Smooth muscle cell (in vitro differentiated cells): ENCODE results near the gene MED13L. TPM values are rescaled to one million over a fixed set of nuclear protein-coding genes. Genes with fewer than 3 reads are reported as not detected.

Experiments used
- DNase-seq: peaks from one replicate; lab custom pipeline; 2025; ENCODE audit not compliant: unreplicated experiment; lab: John Stamatoyannopoulos, UW
- H2AFZ ChIP-seq: fragments of 200-600 bp; sonication (generic); 2 replicates; pipeline ENCODE4 v1.6.0; 2016; ENCODE audit warnings: antibody characterized with exemption, low read depth, mild to moderate bottlenecking
- H3F3A ChIP-seq: fragments of 200-600 bp; sonication (generic); 2 replicates; pipeline ENCODE4 v1.6.0; 2017; ENCODE audit warnings: antibody characterized with exemption, low read depth
- H3K27ac ChIP-seq: fragments of 200-600 bp; sonication (generic); 2 replicates; pipeline ENCODE4 v1.5.1; 2016; ENCODE audit warnings: low read depth, mild to moderate bottlenecking
- H3K27me3 ChIP-seq: fragments of 200-600 bp; sonication (generic); 2 replicates; pipeline ENCODE4 v1.6.1; 2016; ENCODE audit warnings: low read depth, mild to moderate bottlenecking
- H3K36me3 ChIP-seq: fragments of 200-600 bp; sonication (generic); 2 replicates; pipeline ENCODE4 v1.5.1; 2016; ENCODE audit warnings: low read depth
- H3K4me1 ChIP-seq: fragments of 200-600 bp; sonication (generic); 2 replicates; pipeline ENCODE4 v1.5.1; 2016; ENCODE audit warnings: low read depth
- H3K4me2 ChIP-seq: fragments of 200-600 bp; sonication (generic); 2 replicates; pipeline ENCODE4 v1.6.0; 2016; ENCODE audit warnings: mild to moderate bottlenecking
- H3K4me3 ChIP-seq: fragments of 200-600 bp; sonication (generic); 2 replicates; pipeline ENCODE4 v1.5.1; 2016; ENCODE audit warnings: mild to moderate bottlenecking
- H3K79me2 ChIP-seq: fragments of 200-600 bp; sonication (generic); 2 replicates; pipeline ENCODE4 v1.6.0; 2016; ENCODE audit warnings: low read depth, mild to moderate bottlenecking
- H3K9ac ChIP-seq: fragments of 200-600 bp; sonication (generic); 2 replicates; pipeline ENCODE4 v1.6.0; 2016; ENCODE audit warnings: low read depth
- H3K9me3 ChIP-seq: fragments of 200-600 bp; sonication (generic); replicated peaks from 2 replicates; pipeline ENCODE4 v1.5.1; 2016; ENCODE audit warnings: low read depth
- H4K20me1 ChIP-seq: fragments of 200-600 bp; sonication (generic); 2 replicates; pipeline ENCODE4 v1.6.0; 2016; ENCODE audit warnings: low read depth
- WGBS: methylation state at CpG from one replicate; pipeline ENCODE4 v1.1.7; 2016; ENCODE audit warnings: low lambda C conversion rate; 5-methylcytosine and 5-hydroxymethylcytosine counted together
- polyA plus RNA-seq: library from polyadenylated mRNA; unstranded; fragments of >200 nt; fragmentation: Nextera tagmentation; extraction: Ambion mirVana; gene quantifications from 2 replicates; pipeline ENCODE4 v1.2.1, GENCODE V29; 2016
- total RNA-seq: library from RNA; depleted of rRNA; stranded (reverse); fragments of >200 nt; gene quantifications from 2 replicates; pipeline ENCODE4 v1.2.3, GENCODE V29; 2014
- TF ChIP-seq, protein P1 (sequence below): fragments of 200-600 bp; sonication (generic); IDR thresholded peaks from 2 replicates; pipeline ENCODE4 v1.5.1; 2017; ENCODE audit warnings: borderline replicate concordance, mild to moderate bottlenecking, antibody characterized with exemption; ENCODE audit not compliant: insufficient read depth, poor library complexity, severe bottlenecking

Gene MED13L
- total and polyA plus RNA-seq, 2 experiments from 2014 or later, result 13.2 to 74.3 TPM

DNA sequence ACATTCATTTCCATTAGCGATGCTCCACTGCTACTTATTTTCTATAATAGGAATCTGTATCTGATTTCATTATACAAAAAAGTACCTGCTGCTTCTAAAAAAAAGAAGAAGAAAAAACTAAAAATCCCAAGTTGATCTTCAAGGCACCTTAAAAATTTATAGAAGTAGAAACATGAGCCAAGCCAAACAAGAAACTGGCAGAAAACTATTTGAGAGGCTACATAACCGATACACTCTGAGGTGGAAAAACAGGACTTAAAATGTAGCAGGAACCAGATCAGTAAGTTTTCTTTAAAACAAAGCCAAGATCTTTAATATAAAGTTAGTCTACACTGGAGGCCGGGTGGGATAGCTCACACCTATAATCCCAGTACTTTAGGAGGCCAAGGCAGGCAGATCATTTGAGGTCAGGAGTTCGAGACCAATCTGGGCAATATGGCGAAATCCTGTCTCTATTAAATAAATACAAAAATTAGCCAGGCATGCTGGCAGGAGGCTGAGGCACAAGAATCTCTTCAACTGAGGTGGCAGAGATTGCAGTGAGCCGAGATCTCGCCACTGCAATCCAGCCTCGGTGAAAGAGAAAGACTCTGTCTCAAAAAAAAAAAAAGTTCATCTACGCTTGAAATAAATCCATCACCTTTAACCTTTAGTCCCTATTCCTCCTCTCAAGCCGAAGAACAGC lies 278.6 kb downstream of the MED13L start:
- TF ChIP-seq, protein P1, sequence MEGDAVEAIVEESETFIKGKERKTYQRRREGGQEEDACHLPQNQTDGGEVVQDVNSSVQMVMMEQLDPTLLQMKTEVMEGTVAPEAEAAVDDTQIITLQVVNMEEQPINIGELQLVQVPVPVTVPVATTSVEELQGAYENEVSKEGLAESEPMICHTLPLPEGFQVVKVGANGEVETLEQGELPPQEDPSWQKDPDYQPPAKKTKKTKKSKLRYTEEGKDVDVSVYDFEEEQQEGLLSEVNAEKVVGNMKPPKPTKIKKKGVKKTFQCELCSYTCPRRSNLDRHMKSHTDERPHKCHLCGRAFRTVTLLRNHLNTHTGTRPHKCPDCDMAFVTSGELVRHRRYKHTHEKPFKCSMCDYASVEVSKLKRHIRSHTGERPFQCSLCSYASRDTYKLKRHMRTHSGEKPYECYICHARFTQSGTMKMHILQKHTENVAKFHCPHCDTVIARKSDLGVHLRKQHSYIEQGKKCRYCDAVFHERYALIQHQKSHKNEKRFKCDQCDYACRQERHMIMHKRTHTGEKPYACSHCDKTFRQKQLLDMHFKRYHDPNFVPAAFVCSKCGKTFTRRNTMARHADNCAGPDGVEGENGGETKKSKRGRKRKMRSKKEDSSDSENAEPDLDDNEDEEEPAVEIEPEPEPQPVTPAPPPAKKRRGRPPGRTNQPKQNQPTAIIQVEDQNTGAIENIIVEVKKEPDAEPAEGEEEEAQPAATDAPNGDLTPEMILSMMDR, result no peak
- WGBS, result 95% methylated on average over 10 of the region's 10 CpGs
- no peak overlapping the region for H3K4me2 ChIP-seq
- H3K4me1 ChIP-seq, result no peaks in the 10 kb centered on the region
- H3K4me3 ChIP-seq, result no peak overlapping the region
- H2AFZ ChIP-seq, result no peak overlapping the region
- peak overlapping the region; percentile 2 for H3K27ac ChIP-seq
- H4K20me1 ChIP-seq, result peaks cover 27% of the 10 kb centered on the region
- H3K9me3 ChIP-seq, result no peaks in the 10 kb centered on the region
- no peak overlapping the region for H3K9ac ChIP-seq
- no peaks in the 10 kb centered on the region for H3F3A ChIP-seq
- peaks cover 6% of the 10 kb centered on the region for H3K79me2 ChIP-seq
- no peaks in the 10 kb centered on the region for H3K36me3 ChIP-seq
- no peak for DNase-seq
- H3K27me3 ChIP-seq, result no peaks in the 10 kb centered on the region

DNA sequence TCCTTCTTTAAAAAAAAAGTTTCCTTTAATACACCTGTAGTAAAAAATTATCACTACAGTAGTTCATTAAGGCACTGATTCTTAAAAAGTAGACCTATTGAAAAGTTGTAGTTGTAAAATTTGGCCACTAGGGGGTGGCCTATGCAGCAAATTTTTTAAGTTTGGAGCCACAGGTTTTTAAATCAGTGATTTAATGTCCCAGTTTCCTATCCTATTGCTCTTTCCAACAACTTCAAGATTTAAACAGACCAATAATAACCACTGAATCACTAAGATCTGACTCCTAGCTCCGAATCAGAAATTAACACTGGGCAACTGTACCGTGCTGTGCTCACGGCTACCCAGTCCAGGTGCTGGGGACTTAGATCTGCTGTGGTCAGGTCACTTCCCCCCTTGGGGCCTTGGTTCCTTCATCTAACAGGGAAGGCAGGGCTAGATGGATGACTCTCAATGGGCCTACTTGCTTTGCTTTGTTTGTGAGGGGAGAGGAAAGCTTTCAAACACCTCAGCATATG lies 279.3 kb downstream of the MED13L start:
- Histone ChIP-seq H3K27me3 (no peaks in the 10 kb centered on the region), H3K36me3 (no peaks in the 10 kb centered on the region), H3K27ac (peak overlapping the region; percentile 2), H4K20me1 (peaks cover 27% of the 10 kb centered on the region), H3K9ac (no peak overlapping the region), H3K79me2 (peaks cover 6% of the 10 kb centered on the region), H3F3A (no peaks in the 10 kb centered on the region), H2AFZ (no peak overlapping the region), H3K4me3 (no peak overlapping the region), H3K4me1 (no peaks in the 10 kb centered on the region), H3K4me2 (no peak overlapping the region), H3K9me3 (no peaks in the 10 kb centered on the region)
- TF ChIP-seq, protein P1, result peak; percentile 90
- 39% methylated on average over 3 of the region's 3 CpGs for WGBS
- DNase-seq, result no peak

DNA sequence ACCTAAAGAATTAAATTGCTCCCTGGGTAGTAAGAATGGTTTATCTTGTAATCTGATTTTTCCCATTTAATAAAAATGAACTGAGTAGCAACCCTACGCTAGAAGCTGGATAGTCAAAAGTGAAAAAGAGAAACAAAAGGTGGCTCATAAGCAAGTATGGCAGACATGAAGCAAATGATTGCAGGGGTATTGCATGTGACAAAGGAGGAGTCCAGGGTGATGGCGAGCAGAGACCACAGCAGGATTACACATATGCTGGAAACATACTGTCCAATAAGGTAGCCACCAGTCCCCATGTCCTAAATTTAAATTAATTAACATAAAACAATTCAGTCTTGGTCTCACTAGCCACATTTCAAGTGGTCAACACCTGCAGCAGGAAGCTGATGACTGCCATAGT lies 283.8 kb downstream of the MED13L start:
- H3K79me2 ChIP-seq, result peaks cover 6% of the 10 kb centered on the region
- H3K27me3 ChIP-seq, result no peaks in the 10 kb centered on the region
- H3K27ac ChIP-seq, result no peak overlapping the region
- no peaks in the 10 kb centered on the region for H3K9me3 ChIP-seq
- no peak overlapping the region for H3K4me3 ChIP-seq
- no peak overlapping the region for H3K4me2 ChIP-seq
- H3K36me3 ChIP-seq, result peaks cover 18% of the 10 kb centered on the region
- peaks cover 43% of the 10 kb centered on the region for H4K20me1 ChIP-seq
- no peak overlapping the region for H3K9ac ChIP-seq
- H3F3A ChIP-seq, result no peaks in the 10 kb centered on the region
- 99% methylated on average over 2 of the region's 2 CpGs for WGBS
- DNase-seq, result no peak
- H3K4me1 ChIP-seq, result no peaks in the 10 kb centered on the region
- TF ChIP-seq, protein P1, result no peak
- no peak overlapping the region for H2AFZ ChIP-seq

DNA sequence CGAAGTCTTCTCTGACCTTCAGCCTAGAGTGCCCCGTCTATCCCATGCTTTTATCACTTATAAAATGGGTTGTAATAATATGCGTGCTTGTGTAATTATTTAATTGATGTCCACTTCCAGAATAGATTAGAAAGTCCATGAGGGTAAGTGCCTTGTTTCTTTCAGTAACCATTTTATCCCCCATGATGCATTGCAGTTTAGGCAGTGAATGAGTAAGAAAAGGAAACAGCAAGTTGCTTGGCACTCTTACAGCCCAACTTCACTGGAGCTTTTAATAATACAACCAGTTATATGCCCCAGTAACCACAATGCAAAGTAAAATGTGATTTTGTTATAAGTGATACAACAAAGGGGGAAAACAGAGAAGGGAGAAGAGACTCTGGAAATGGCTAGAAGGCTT lies 287.3 kb downstream of the MED13L start:
- no peaks in the 10 kb centered on the region for H3K27me3 ChIP-seq
- H3K27ac ChIP-seq, result no peak overlapping the region
- no peak overlapping the region for H3K4me3 ChIP-seq
- no peaks in the 10 kb centered on the region for H3F3A ChIP-seq
- H3K9me3 ChIP-seq, result no peaks in the 10 kb centered on the region
- H3K4me1 ChIP-seq, result no peaks in the 10 kb centered on the region
- TF ChIP-seq, protein P1, result no peak
- H4K20me1 ChIP-seq, result peaks cover 62% of the 10 kb centered on the region
- H2AFZ ChIP-seq, result no peak overlapping the region
- WGBS, result over 99% methylated on average over 3 of the region's 3 CpGs
- no peak overlapping the region for H3K9ac ChIP-seq
- no peak for DNase-seq
- peaks cover 25% of the 10 kb centered on the region for H3K36me3 ChIP-seq
- peaks cover 11% of the 10 kb centered on the region for H3K79me2 ChIP-seq
- H3K4me2 ChIP-seq, result no peak overlapping the region
